Duodenal mucosa (tissue), 2 donors: ENCODE measurements around the gene RASSF1.
A peak's percentile ranks its signal among the peaks of the same experiment; 100 is the strongest.

Experiments
- H3K27ac ChIP-seq: one replicate; pipeline ENCODE4 v1.7.0; 2013; ENCODE audit warnings: low read depth, low read length
- H3K27me3 ChIP-seq, 2 donors: one replicate each; pipeline ENCODE4 v1.7.0; 2013; ENCODE audit warnings: low read length in 2 of 2, control low read depth in 1 of 2; ENCODE audit not compliant: insufficient read depth in 2 of 2, control insufficient read depth in 1 of 2
- H3K36me3 ChIP-seq, 2 donors: one replicate each; pipeline ENCODE4 v1.7.0; 2013; ENCODE audit warnings: low read length in 2 of 2, control low read depth in 1 of 2; ENCODE audit not compliant: insufficient read depth in 2 of 2, control insufficient read depth in 1 of 2
- H3K4me1 ChIP-seq, 2 donors: one replicate each; pipeline ENCODE4 v1.7.0; 2013; ENCODE audit warnings: low read length in 2 of 2, control low read depth in 1 of 2; ENCODE audit not compliant: insufficient read depth in 2 of 2, control insufficient read depth in 1 of 2
- H3K4me3 ChIP-seq, 2 donors: one replicate each; pipeline ENCODE4 v1.7.0; 2013; ENCODE audit warnings: low read length in 2 of 2, low read depth in 1 of 2
- H3K9ac ChIP-seq, 2 donors: one replicate each; pipeline ENCODE4 v1.7.0; 2013; ENCODE audit warnings: low read length in 2 of 2, low read depth in 1 of 2
- H3K9me3 ChIP-seq, 2 donors: one replicate each; pipeline ENCODE4 v1.7.0; 2013; ENCODE audit warnings: low read length in 2 of 2, control low read depth in 1 of 2; ENCODE audit not compliant: control insufficient read depth in 1 of 2

RASSF1 gene

DNA sequence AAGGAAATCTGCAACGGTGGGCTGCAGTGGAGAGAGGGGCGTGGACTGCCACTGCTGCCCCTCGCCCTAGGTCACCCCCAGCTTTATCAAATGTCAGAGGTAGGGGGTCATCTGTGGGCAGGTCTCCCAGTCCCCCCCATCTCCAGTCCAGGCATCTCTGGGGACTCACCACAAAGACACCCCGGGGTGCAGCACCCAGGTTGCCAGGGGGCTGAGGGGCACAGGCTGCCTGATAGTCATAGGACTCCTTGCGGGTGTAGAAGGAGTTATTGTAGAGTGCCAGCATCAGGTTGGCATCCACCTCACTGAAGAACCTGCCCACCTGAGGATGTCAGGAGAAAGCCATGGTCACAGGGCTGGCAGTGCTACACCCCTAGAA lies 25.2 kb upstream of the RASSF1 start:
- H3K4me1 ChIP-seq = peaks cover 8 to 16% of the 10 kb centered on the region in 2 donors
- peak overlapping the region; percentile 74 to 78 for H3K9ac ChIP-seq
- H3K27me3 ChIP-seq = no peaks in the 10 kb centered on the region
- no peaks in the 10 kb centered on the region for H3K9me3 ChIP-seq
- H3K27ac ChIP-seq = no peak overlapping the region
- H3K36me3 ChIP-seq = no peaks in the 10 kb centered on the region
- peak overlapping the region; percentile 85 to 88 for H3K4me3 ChIP-seq

DNA sequence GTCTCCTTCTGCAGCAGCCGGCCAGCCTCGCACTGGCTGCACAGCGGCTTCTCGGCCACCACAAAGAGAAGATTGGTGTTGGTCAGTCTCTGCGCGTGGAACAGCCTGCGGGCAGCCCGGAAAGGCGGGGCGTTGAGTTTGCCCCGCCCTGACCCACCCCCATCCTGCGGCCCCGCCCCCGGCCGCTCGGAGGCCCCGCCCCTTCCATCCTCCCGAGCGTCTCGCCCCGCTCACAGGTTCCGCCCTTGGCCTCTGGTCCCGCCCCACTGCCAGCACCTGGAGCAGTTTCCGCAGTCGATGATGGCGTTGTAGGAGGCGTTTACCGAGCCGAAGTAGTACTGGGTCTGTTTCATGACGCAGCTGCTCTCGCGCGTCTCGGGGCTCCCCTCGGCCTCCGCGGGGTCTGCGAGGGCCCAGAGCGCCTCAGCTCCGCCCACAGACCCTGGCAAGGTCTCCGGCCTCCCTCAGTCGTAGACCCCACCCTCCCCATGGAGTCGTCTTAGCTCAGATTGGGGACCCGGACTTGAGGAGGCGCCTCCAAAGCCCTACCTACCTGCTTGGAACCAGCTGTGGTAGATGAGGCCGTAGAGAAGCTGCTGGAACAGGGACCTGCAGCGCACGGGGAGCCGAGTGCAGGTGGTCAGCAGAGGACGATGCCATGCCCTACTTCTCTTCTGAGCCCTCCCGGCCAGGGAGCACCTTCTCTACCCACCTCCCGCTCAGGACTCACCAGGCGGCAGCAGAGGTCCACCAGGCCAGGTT lies 24.6 kb upstream of the RASSF1 start:
- Histone ChIP-seq H3K4me1 (peaks cover 8 to 16% of the 10 kb centered on the region in 2 donors), H3K9ac (peak overlapping the region; percentile 74 to 78), H3K9me3 (no peaks in the 10 kb centered on the region), H3K27ac (peak overlapping the region; percentile 50), H3K27me3 (no peaks in the 10 kb centered on the region), H3K36me3 (no peaks in the 10 kb centered on the region), H3K4me3 (peak overlapping the region; percentile 85 to 88)

DNA sequence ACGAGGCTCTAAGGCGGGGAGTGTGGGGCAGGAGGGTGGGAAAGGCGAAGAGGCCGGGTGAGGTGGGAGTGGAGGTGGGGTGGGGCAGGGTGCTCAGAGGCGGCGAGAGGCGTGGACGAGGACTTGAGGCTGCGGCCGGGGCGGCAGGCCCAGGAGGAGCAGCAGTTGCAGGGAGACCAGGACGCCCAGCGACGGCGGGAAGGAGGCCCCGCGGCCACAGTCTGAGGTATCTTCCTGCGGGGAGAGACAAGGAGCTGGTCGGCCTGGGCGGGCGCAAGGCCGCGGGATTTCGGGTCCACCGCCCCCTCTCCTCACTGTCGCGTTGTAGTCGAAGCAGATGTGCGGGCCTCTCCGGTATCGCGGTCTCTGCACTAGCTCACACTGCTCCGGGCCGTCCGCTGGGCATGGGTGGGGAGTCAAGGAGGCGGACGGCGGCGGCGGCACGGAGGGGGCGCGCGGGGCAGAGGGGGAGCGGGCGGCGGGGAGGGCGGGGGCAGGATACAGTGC lies 24.0 kb upstream of the RASSF1 start:
- Histone ChIP-seq H3K27ac (no peak overlapping the region), H3K9me3 (no peaks in the 10 kb centered on the region), H3K4me1 (peaks cover 10 to 19% of the 10 kb centered on the region in 2 donors), H3K36me3 (no peaks in the 10 kb centered on the region), H3K9ac (peak overlapping the region; percentile 33 to 57), H3K4me3 (peak overlapping the region; percentile 66), H3K27me3 (no peaks in the 10 kb centered on the region)

DNA sequence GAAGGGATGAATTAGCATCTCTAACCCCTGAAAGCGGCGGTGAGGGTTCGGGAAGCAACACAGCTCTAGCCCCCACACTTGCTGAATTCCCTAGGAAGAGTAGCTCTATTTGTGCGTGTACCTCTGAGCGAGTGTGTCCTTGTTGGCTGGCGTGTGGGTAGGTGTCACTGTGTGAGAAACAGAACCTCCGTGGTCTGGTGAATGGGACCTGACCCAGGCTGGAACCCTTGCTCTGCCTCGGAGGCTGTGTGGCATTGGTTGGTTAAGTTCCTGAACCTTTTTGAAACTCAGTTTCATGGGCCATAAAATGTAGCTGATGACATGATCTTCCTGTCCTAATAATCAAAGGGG lies 19.1 kb upstream of the RASSF1 start:
- Histone ChIP-seq H3K36me3 (peaks cover 17 to 18% of the 10 kb centered on the region in 2 donors), H3K27me3 (no peaks in the 10 kb centered on the region), H3K9me3 (no peaks in the 10 kb centered on the region), H3K9ac (no peak overlapping the region), H3K4me1 (peaks cover 41 to 54% of the 10 kb centered on the region in 2 donors), H3K27ac (no peak overlapping the region), H3K4me3 (peak overlapping the region; percentile 57 to 95)

DNA sequence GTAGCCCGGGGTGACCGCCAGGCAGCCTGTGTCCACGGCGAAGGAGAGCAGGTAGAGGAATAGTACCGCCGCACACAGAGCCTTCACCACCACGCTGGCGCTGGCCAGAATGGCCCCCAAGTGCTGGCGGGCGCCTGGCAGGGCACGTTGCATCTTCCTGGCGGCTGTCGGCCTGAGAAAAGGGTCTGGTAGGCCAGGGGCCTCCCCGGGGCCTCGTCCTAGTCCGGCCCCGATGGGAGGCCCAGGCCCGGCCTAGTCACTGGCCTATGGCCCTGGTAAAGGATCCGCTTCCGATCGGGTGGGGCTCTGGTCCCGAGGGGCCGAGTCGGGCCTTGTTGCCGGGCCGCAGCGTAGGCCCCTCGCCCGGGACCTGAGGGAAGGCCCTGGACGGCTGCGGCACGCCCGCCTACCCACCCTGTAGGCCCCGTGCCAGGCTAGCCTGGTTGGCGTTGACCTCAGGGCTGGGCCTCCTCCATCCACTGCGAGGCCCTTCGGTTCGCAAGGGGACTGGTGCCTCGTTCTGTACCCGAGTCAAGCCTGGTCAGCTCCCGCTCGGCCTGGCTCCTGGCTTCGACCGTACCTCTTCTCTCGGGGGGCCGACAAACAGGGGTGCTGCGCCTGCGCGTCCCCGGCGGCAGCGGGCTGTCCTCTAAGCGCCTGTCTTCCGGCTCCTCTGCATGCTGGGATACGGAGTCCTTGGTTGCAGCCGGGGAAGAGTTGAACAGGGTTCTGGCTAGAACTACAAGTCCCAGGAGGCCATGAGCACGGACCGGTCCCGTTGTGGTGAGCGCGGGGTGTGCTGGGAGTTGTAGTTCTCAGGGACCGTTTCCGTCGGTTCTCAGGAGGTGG lies 18.5 kb upstream of the RASSF1 start, which contains the start of gene TMEM115:
Gene TMEM115, minus strand, starts transcription at position 611 of the 849 bp plus-strand sequence. Its CDS starts 458 bp downstream, at position 153.
- no peaks in the 10 kb centered on the region for H3K27me3 ChIP-seq
- peak within 1 kb of the TSS; percentile 97 to 98 for H3K9ac ChIP-seq
- H3K36me3 ChIP-seq = peaks cover 20 to 23% of the 10 kb centered on the region in 2 donors
- peaks cover 41 to 48% of the 10 kb centered on the region in 2 donors for H3K4me1 ChIP-seq
- H3K4me3 ChIP-seq = peak within 1 kb of the TSS; percentile 93 to 95
- H3K27ac ChIP-seq = peak within 1 kb of the TSS; percentile 87
- H3K9me3 ChIP-seq = no peaks in the 10 kb centered on the region

DNA sequence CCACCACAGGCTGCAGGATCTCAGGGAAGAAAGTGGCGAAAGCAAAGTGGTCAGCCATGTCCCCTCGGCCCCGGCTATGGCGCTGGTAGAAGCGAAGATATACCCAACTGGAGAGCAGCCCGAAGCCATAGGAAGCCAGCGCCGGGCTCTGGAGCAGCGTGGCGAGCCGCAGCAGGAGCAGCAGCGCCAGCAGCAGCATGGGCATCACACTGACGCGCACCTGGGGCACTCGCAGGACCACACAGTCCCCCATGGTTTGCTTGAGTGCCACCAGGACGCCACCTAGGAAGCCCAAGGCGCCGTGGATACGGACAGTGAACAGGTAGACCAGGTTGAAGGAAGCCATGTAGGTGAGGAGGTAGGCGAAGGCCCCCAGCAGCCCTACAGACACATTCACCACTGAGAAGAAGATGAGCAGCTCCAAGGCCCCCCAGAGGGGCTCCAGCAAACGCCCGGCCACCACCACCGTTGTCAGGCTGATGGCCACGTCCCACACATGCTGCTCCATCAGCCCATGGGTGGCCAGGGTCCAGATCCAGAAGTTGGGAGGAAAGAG lies 17.8 kb upstream of the RASSF1 start:
- peaks cover 41 to 48% of the 10 kb centered on the region in 2 donors for H3K4me1 ChIP-seq
- no peaks in the 10 kb centered on the region for H3K27me3 ChIP-seq
- H3K9ac ChIP-seq = peak overlapping the region; percentile 97 to 98
- peak overlapping the region; percentile 93 to 95 for H3K4me3 ChIP-seq
- H3K27ac ChIP-seq = peak overlapping the region; percentile 87
- no peaks in the 10 kb centered on the region for H3K9me3 ChIP-seq
- H3K36me3 ChIP-seq = peaks cover 25 to 30% of the 10 kb centered on the region in 2 donors

DNA sequence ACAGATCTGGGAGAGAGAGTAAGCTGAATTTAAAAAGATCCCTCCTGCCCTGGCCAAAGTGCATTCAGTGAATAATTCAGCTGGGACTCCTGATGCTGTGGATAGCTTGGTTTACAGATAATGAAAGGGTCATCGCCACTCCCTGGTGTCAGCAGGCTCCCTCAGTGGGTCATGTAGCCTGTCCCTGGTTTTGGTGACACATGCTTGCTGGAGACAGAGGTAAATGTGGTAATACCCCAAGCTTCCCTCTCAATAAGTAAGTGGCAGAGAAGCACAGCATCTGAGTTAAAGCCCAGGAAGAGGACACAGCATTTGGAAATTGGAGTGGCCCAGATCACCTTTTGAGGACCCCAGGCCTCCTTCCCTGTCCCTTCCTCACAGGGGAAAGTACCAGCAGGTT lies 16.8 kb upstream of the RASSF1 start:
- Histone ChIP-seq H3K27ac (no peak overlapping the region), H3K9ac (peak overlapping the region; percentile 97 to 98), H3K4me1 (peaks cover 41 to 48% of the 10 kb centered on the region in 2 donors), H3K27me3 (no peaks in the 10 kb centered on the region), H3K36me3 (peaks cover 30 to 39% of the 10 kb centered on the region in 2 donors), H3K4me3 (peak overlapping the region; percentile 93 to 95), H3K9me3 (no peaks in the 10 kb centered on the region)

DNA sequence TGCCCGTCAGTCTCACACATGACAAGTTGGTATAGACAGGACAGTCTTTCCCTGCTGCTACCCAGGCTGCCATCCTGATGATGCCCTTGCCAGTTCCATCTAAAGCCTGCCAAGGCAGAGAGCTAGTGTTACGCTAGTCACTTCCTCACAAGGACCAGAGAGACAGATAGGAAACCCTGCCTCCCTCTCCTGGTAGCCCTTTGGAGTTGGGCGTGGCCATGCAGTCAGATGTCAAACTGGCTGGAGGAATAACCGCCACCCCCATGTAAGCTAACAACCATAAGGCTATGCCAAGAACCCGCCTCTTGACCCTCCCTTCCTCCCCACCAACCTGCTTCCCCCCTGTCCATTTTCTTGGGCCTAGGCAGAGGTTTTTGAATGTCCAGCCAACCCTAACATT lies 15.9 kb upstream of the RASSF1 start:
- Histone ChIP-seq H3K36me3 (peaks cover 30 to 39% of the 10 kb centered on the region in 2 donors), H3K4me3 (peak overlapping the region; percentile 93 to 95), H3K27ac (no peak overlapping the region), H3K9me3 (no peaks in the 10 kb centered on the region), H3K4me1 (peaks cover 46 to 52% of the 10 kb centered on the region in 2 donors), H3K9ac (peak overlapping the region; percentile 97 to 98), H3K27me3 (no peaks in the 10 kb centered on the region)

DNA sequence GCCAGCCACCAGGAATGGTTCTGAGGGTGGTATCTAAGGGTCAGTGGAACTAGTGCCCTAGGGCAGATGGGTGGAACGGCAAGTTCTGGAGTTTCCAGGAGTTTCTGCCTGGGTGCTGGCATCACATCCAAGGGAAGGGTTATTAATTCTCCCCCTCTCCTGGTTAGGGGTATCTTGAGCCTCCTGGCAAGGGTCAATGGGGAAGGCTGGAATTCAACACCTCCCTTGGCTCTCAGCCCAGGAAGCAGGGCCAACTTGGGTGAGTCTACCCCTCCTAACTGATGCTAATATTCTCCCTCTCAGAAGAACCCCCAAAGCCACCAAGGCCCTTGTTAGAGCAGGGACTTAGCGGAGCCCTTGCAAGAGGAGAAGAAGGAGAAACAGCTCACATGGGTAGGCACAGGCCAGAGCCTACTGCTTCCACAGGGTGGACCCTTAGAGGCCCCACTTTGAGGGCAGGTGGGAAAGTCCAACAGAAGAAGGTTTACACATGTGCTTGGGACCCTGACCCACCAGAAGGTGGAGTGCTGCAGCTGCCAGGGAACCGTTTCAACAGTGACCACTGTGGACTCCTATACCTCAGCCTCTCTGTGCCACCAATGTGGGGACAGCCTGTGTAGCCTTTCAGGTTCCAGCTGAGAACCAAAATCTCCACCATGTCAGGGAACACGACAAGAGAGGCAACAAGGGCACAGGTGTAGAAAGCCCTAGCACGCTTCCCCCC lies 15.4 kb upstream of the RASSF1 start:
- Histone ChIP-seq H3K36me3 (peaks cover 30 to 39% of the 10 kb centered on the region in 2 donors), H3K4me1 (peaks cover 51 to 58% of the 10 kb centered on the region in 2 donors), H3K9ac (peak overlapping the region; percentile 54 to 97), H3K27me3 (no peaks in the 10 kb centered on the region), H3K4me3 (peak overlapping the region; percentile 93 to 95), H3K27ac (no peak overlapping the region), H3K9me3 (no peaks in the 10 kb centered on the region)
